ENCODE results near the gene EXO1. TPM values are rescaled to one million over a fixed set of nuclear protein-coding genes. Genes with fewer than 3 reads are reported as not detected.
"Not testable (repeated sequence)": the region's sequence is repeated elsewhere in the genome, so short reads cannot be mapped to it uniquely, and the experiment has no call there.

The EXO1 gene
- total RNA-seq (10 to 100 TPM in 1 of 5 donors, 1 to 10 TPM in 2, under 1 TPM in 1, not detected in 1; 0.89 to 19.3 (median 3.5) TPM), polyA plus RNA-seq (1 to 10 TPM in 1 of 3 donors, under 1 TPM in 1, not detected in 1; 0.93 to 1.0 TPM)
- long read RNA-seq, donor 1, result 0 reads
- long read RNA-seq, donor 2, result 0 reads
- long read RNA-seq, donor 3, partial matches to known transcripts, result 0 of 1 reads
- long read RNA-seq, donor 3, other reads (novel, unspliced or antisense), result 0 of 1 reads
- long read RNA-seq, donor 4, result 0 reads
- long read RNA-seq, donor 5, result 0 reads
- long read RNA-seq, donor 6, result 0 reads
- long read RNA-seq, donor 7, result 0 reads
- long read RNA-seq, donor 8, result 0 reads
- long read RNA-seq, donor 9, result 0 reads
- long read RNA-seq, donor 10, result 0 reads

- Histone ChIP-seq H3K36me3 (no peaks in the 10 kb centered on the region), H3K9me3 (no peaks in the 10 kb centered on the region), H3K4me1 (peaks cover 9 to 20% (median 15%) of the 10 kb centered on the region in 4 donors), H3K27ac (peak within 1 kb of the TSS; percentile 92 to 99 (median 95)), H3K4me3 (peak within 1 kb of the TSS; percentile 60 to 71 (median 63)), H3K27me3 (no peaks in the 10 kb centered on the region)
- DNase-seq, result peak; percentile 86 to 97
- TF ChIP-seq EP300 (IDR thresholded peaks at IDR 0.05), result no peak
- TF ChIP-seq POLR2A (IDR thresholded peaks at IDR 0.05), result no peak
- peak in 2 of 7 experiments; percentile 24 to 33 for TF ChIP-seq CTCF (IDR thresholded peaks at IDR 0.05)
- peak; percentile 29 to 56 (median 41) for TF ChIP-seq POLR2AphosphoS5 (IDR thresholded peaks at IDR 0.05)
- WGBS, 5 donors, result 0 to 1% (median 1%) methylated on average over 53 to 68 of the region's 68 CpGs
- intact Hi-C loops (cut with DNase I; ENCODE audit: low total_unique reads), result no loop called here
These were observed at the start of gene EXO1 for GRCh38 chr1:241847796-241848685. Gene EXO1 (plus strand): TSS chr1:241848204. CDS start chr1:241850426, 2,222 bp downstream.

DNA sequence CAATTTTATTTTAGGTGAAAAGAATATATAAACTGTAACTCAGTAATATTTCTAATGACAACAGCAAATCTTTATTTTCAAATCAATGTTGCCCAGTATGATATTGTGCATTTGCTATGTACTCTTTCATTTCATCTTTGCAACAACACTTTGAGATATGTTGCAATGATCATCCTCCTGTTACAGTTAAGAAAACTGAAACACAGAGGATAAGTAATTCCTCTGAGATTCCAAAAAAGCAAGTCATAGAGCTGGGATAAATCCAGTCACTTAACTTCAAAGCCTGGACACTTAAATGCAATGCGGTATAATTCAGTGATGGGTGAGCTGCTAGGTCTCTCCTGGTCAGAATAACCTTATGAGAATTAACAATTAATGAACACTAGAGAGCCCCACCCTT is 48.6 kb upstream of the EXO1 start:
- DNase-seq, result no peak
- Histone ChIP-seq H3K9me3 (no peaks in the 10 kb centered on the region), H3K4me1 (no peaks in the 10 kb centered on the region), H3K27me3 (no peaks in the 10 kb centered on the region), H3K36me3 (no peaks in the 10 kb centered on the region), H3K27ac (no peak overlapping the region), H3K4me3 (no peak overlapping the region)
- WGBS, 5 donors, result 88 to 100% (median 97%) methylated on average over 1 of the region's 1 CpG
- TF ChIP-seq POLR2AphosphoS5 (IDR thresholded peaks at IDR 0.05), result no peak
- no peak for TF ChIP-seq EP300 (IDR thresholded peaks at IDR 0.05)
- no peak for TF ChIP-seq CTCF (IDR thresholded peaks at IDR 0.05)
- TF ChIP-seq POLR2A (IDR thresholded peaks at IDR 0.05), result no peak
- intact Hi-C loops (cut with DNase I; ENCODE audit: low total_unique reads), result no loop called here

- Histone ChIP-seq H3K27ac (no peak overlapping the region), H3K9me3 (no peaks in the 10 kb centered on the region), H3K4me3 (no peak overlapping the region), H3K36me3 (no peaks in the 10 kb centered on the region), H3K27me3 (no peaks in the 10 kb centered on the region), H3K4me1 (no peaks in the 10 kb centered on the region)
- DNase-seq, result no peak
- intact Hi-C loops (cut with DNase I; ENCODE audit: low total_unique reads), result no loop called here
- 57 to 75% (median 63%) methylated on average over 3 of the region's 3 CpGs for WGBS, 5 donors
- TF ChIP-seq CTCF (IDR thresholded peaks at IDR 0.05) (no peak), EP300 (IDR thresholded peaks at IDR 0.05) (no peak), POLR2A (IDR thresholded peaks at IDR 0.05) (no peak), POLR2AphosphoS5 (IDR thresholded peaks at IDR 0.05) (no peak)
These were observed 47.4 kb upstream of the EXO1 start for GRCh38 chr1:241800640-241801039.

- H3K36me3 ChIP-seq, result no peaks in the 10 kb centered on the region
- TF ChIP-seq EP300 (IDR thresholded peaks at IDR 0.05) (no peak), POLR2A (IDR thresholded peaks at IDR 0.05) (no peak), CTCF (IDR thresholded peaks at IDR 0.05) (no peak), POLR2AphosphoS5 (IDR thresholded peaks at IDR 0.05) (no peak)
- H3K4me3 ChIP-seq, result no peak overlapping the region
- H3K4me1 ChIP-seq, result no peaks in the 10 kb centered on the region
- no peak for DNase-seq
- H3K27ac ChIP-seq, result no peak overlapping the region
- H3K9me3 ChIP-seq, result no peaks in the 10 kb centered on the region
- H3K27me3 ChIP-seq, result no peaks in the 10 kb centered on the region
- 61 to 77% (median 70%) methylated on average over 3 of the region's 3 CpGs for WGBS, 5 donors
- intact Hi-C loops (cut with DNase I; ENCODE audit: low total_unique reads), result no loop called here
These were observed 45.1 kb upstream of the EXO1 start for GRCh38 chr1:241802863-241803262.

- intact Hi-C loops (cut with DNase I; ENCODE audit: low total_unique reads); H3K27me3 ChIP-seq; H3K36me3 ChIP-seq; H3K4me1 ChIP-seq; H3K4me3 ChIP-seq; H3K9me3 ChIP-seq; DNase-seq; H3K27ac ChIP-seq: not testable (repeated sequence)
- 75 to 84% (median 83%) methylated on average over 4 of the region's 4 CpGs for WGBS, 5 donors
These were observed 43.3 kb upstream of the EXO1 start for GRCh38 chr1:241804706-241805105.
